Panc1 (cell line): ENCODE measurements around the gene CCDC197. TPM values are rescaled to one million over a fixed set of nuclear protein-coding genes. Genes with fewer than 3 reads are reported as not detected.

ENCODE experiments used
- ATAC-seq: fragments of 200-7000 bp; cut with Tn5 transposase; 2 replicates; pipeline ENCODE4 v1.9.1; 2020; ENCODE audit warnings: mild to moderate bottlenecking, moderate library complexity
- BruUV-seq: library from RNA; stranded (reverse); fragments of 400-500 nt; replicated peaks from 2 replicates; lab custom pipeline; 2021; lab: Mats Ljungman, UMichigan
- CTCF ChIA-PET: fragments of 300-600 bp; sonication (Branson Sonifier 250); formaldehyde crosslinking; loops from one replicate; lab custom pipeline; 2022; ENCODE audit warnings: antibody characterized with exemption; lab: Charles Lee
- POLR2A ChIA-PET: fragments of 300-600 bp; sonication (Branson Sonifier 250); formaldehyde crosslinking; loops from one replicate; lab custom pipeline; 2022; ENCODE audit warnings: antibody characterized with exemption; lab: Charles Lee
- DNase-seq: peaks from one replicate; pipeline ENCODE4 v3.0.0-alpha.2; 2010; ENCODE audit warnings: low read depth, low spot score
- H3K27ac ChIP-seq: 2 replicates; pipeline ENCODE4 v1.5.1; 2011; ENCODE audit warnings: mild to moderate bottlenecking, low read length, inconsistent platforms
- H3K27me3 ChIP-seq: fragments of 200-500 bp; sonication (Bioruptor generic); 2 replicates; pipeline ENCODE4 v1.6.0; 2014; ENCODE audit warnings: low read length, inconsistent platforms; ENCODE audit not compliant: control insufficient read depth, insufficient read depth
- H3K36me3 ChIP-seq: fragments of 200-500 bp; sonication (Bioruptor generic); 2 replicates; pipeline ENCODE4 v1.5.1; 2014; ENCODE audit warnings: inconsistent platforms, mild to moderate bottlenecking, low read length, moderate library complexity; ENCODE audit not compliant: control insufficient read depth, insufficient read depth
- H3K4me1 ChIP-seq: 2 replicates; pipeline ENCODE4 v1.5.1; 2011; ENCODE audit warnings: inconsistent platforms, mild to moderate bottlenecking, low read length, moderate library complexity; ENCODE audit not compliant: control insufficient read depth, insufficient read depth
- H3K4me3 ChIP-seq, 2 experiments: 2 replicates each; pipeline ENCODE4 v1.5.1; 2011 to 2012; ENCODE audit warnings: low read depth in 2 of 2, low read length in 2 of 2, mild to moderate bottlenecking in 2 of 2, inconsistent platforms in 1 of 2, moderate library complexity in 1 of 2
- H3K9me3 ChIP-seq: fragments of 200-500 bp; sonication (Bioruptor generic); 2 replicates; pipeline ENCODE4 v1.5.1; 2014; ENCODE audit warnings: low read depth, mild to moderate bottlenecking, inconsistent platforms, low read length, moderate library complexity; ENCODE audit not compliant: control insufficient read depth, insufficient read depth
- CTCF ChIP-seq: fragments of 450-650 bp; IDR thresholded peaks from 2 replicates; pipeline ENCODE4 v1.5.1; 2017; ENCODE audit warnings: mild to moderate bottlenecking
- POLR2AphosphoS5 ChIP-seq: IDR thresholded peaks from 2 replicates; pipeline ENCODE4 v1.6.1; 2012; ENCODE audit warnings: mild to moderate bottlenecking, low read depth, low read length, moderate library complexity
- REST ChIP-seq, 2 experiments: IDR thresholded peaks; 2 replicates each; pipeline ENCODE4 v1.6.1; 2011 to 2012; ENCODE audit warnings: low read depth in 2 of 2, control low read depth in 1 of 2, low read length in 1 of 2, mild to moderate bottlenecking in 1 of 2, moderate library complexity in 1 of 2; ENCODE audit not compliant: insufficient read depth in 1 of 2
- SIN3A ChIP-seq: IDR thresholded peaks from 2 replicates; pipeline ENCODE4 v1.6.1; 2012; ENCODE audit warnings: low read depth, mild to moderate bottlenecking, low read length, moderate library complexity, borderline replicate concordance; ENCODE audit not compliant: insufficient read depth
- TCF7L2 ChIP-seq: IDR thresholded peaks from 2 replicates; pipeline ENCODE4 v1.6.1; 2011; ENCODE audit warnings: mild to moderate bottlenecking, low read depth, low read length, inconsistent platforms
- in situ Hi-C: cut with HindIII; loops from 2 replicates; pipeline ENCODE4 v1.10.0; 2016; ENCODE audit warnings: low sequenced_read_pairs, low pct_unique_long_range_greater_than_20kb
- intact Hi-C: fragments of 100-400 bp; cut with micrococcal nuclease; formaldehyde crosslinking; loops from one replicate; pipeline ENCODE4 v1.10.0; 2022; ENCODE audit not compliant: unreplicated experiment
- total RNA-seq: library from RNA; stranded (reverse); gene quantifications from one replicate; pipeline ENCODE4 v1.2.1, GENCODE V29; 2021; ENCODE audit not compliant: unreplicated experiment

CCDC197 gene
- total RNA-seq, 1 experiment from 2014 or later, result not detected

GRCh38 chr14:93953739-93954515, 43.2 kb upstream of the CCDC197 start:
- peaks cover 24% of the 10 kb centered on the region for H3K4me1 ChIP-seq
- no peaks in the 10 kb centered on the region for H3K9me3 ChIP-seq
- DNase-seq (no peak), ATAC-seq (no peak)
- H3K27ac ChIP-seq, result no peak overlapping the region
- H3K4me3 ChIP-seq, result no peak overlapping the region
- ChIA-PET CTCF (no interaction called here), POLR2A (no interaction called here)
- in situ Hi-C loops, result no loop called here
- no TSS peak for BruUV-seq
- H3K27me3 ChIP-seq, result no peaks in the 10 kb centered on the region
- TF ChIP-seq REST (IDR thresholded peaks at IDR 0.05; ENCODE audit: insufficient read depth in 1 of 2, low read depth in 2 of 2, low read length in 1 of 2), result no peak
- TF ChIP-seq POLR2AphosphoS5, result no peak
- TF ChIP-seq SIN3A, result no peak
- no peak for TF ChIP-seq CTCF
- TF ChIP-seq TCF7L2, result no peak
- intact Hi-C loops, result no loop called here
- no peaks in the 10 kb centered on the region for H3K36me3 ChIP-seq

GRCh38 chr14:93954516-93954830, 42.6 kb upstream of the CCDC197 start:
- ChIA-PET POLR2A (no interaction called here), CTCF (no interaction called here)
- BruUV-seq, result no TSS peak
- Histone ChIP-seq H3K4me3 (no peak overlapping the region), H3K4me1 (peaks cover 29% of the 10 kb centered on the region), H3K36me3 (no peaks in the 10 kb centered on the region), H3K27me3 (no peaks in the 10 kb centered on the region), H3K9me3 (no peaks in the 10 kb centered on the region), H3K27ac (no peak overlapping the region)
- in situ Hi-C loops, result no loop called here
- no peak for ATAC-seq
- TF ChIP-seq SIN3A (no peak), TCF7L2 (no peak), CTCF (no peak), REST (IDR thresholded peaks at IDR 0.05; ENCODE audit: insufficient read depth in 1 of 2, low read depth in 2 of 2, low read length in 1 of 2) (no peak), POLR2AphosphoS5 (no peak)
- intact Hi-C loops, result no loop called here
- DNase-seq, result no peak
